Hippocampal formation (tissue), 2 donors: Measurements from ENCODE around the gene MROH7.

Experiments used
- DNase-seq, 2 donors: peaks; one replicate each; lab custom pipeline; 2025; lab: John Stamatoyannopoulos, UW

The MROH7 gene

DNA sequence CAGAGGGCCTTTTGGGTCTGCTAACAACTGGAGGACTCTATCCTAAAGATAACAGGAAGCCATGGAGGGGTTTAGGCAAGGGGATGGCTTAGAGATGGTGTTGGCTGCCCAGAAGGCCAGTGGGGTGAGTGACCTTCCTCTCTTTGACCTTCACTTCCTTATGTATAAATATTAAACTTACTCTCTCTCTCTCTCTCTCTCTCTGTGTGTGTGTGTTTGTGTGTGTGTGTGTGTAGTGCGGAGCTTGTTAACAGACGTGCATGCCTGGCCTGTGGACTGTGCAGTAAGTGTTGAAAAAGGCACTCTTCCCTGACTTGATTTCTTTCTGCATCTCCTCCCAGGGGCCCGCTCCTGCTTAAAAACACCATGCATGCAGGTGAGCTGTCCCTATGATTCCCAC lies 10.0 kb downstream of the MROH7 start:
- DNase-seq = no peak

DNA sequence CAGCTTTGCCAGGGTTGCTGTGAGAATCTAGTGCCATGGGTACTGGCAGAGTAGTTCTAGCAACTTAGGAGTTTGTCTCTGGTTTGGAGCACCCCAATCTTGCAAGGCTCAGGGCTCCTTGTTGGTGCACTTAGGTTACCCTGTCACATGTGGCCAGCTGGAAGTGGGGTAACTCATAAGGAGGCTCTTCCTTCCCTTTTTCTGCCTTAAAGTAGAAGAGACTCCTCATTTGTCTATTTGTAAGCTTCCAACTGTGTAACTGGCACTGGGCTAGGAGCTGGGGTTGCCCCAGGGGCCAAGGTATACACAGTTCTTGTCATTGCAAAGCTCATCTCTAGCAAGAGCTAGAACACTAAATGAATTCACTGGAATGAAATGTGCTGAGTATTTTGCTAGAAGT lies 10.6 kb downstream of the MROH7 start:
- DNase-seq = no peak

- no peak for DNase-seq
These were observed 11.4 kb downstream of the MROH7 start for GRCh38 chr1:54653036-54653435.

DNA sequence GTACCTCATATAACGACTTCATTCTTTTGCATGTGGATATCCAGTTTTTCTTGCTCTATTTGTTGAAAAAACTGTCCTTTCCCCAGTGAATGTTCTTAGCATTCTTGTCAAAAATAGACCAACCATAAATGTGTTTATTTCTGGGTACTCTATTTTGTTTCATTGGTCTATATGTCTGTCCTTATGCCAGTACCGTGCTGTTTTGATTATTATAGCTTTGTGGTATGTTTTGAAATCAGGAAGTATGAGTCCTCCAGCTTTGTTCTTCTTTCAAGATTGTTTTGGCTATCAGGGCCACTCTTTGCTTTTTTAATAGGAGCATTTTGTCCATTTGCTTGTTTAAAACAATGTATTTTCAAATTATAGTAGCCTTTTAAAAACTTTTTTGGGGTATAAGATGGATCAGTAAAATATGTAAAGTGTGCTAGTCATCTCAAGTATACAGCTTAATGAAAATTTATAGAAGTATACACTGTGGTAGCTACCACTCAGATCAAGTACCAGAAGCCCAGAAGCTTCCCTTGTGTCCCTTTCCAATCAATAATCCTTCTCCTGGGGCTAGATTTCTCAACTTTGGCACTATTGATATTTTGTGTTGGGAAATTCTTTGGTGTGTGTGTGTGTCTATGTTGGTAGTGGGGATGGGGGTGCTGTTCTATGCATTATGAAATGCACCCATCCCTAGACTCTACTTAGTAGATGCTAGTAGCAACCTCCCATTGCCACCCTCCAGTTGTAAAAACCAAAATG lies 16.8 kb downstream of the MROH7 start:
- DNase-seq = no peak

DNA sequence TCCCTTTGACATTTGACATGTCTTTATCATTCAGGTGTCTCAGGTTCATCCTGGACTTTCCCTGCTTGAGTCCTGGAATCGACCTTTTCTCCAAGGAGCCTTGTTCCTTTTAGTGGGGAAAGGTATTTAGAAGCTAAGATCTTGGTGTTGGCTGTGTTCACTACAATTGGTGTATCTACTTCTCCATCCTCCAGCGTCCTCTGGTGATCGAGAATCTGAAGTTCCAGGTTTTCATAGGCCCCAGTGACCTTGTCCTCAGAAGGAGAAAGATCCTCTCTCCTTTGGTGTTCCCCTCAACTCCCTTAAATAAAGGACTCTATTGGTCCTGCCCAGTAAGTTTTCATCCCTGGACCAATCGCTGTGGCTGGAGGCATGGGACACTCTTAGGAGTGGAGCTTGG lies 22.1 kb downstream of the MROH7 start:
- no peak for DNase-seq

GRCh38 chr1:54664364-54664763 lies 22.8 kb downstream of the MROH7 start:
- no peak for DNase-seq

DNA sequence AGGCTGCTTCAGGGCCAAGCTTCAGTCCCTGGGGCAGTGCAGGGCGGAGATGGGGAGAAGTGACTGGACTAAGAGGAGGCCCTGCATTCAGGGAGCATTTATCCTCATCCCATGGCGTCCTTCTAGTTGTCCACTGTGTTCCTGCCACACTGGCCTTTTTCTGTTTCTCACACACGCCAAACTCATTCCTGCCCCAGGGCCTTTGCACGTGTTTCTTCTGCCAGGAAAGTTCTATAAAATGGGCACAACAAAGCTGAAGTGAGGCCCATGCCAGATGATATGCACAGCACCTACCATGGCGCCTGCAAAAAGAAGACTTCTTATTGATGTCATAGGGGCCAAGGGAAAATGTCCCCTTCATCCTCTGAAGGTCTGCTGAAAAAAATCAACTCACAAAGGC lies 24.3 kb downstream of the MROH7 start:
- DNase-seq = no peak

DNA sequence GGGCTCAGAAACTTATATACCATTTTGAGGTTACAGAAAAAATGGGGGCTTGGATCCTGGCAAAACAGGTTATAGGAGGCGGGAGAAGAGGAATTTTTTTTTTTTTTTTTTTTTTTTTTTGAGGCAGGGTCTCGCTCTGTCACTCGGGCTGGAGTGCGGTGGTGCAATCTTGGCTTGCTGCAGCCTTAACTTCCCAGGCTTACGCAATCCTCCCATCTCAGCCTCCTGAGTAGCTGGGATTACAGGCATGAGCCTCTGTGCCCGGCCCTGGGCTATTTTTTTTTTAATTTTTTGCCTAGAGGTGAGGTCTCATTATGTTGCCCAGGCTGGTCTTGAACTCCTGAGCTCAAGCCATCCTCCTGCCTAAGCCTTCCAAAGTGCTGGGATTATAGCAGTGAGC lies 24.7 kb downstream of the MROH7 start:
- DNase-seq = no peak

- DNase-seq = no peak
These were observed 26.2 kb downstream of the MROH7 start for GRCh38 chr1:54667797-54668196.

GRCh38 chr1:54668567-54668966 lies 27.0 kb downstream of the MROH7 start:
- no peak for DNase-seq

- no peak for DNase-seq
These were observed 30.5 kb downstream of the MROH7 start for GRCh38 chr1:54671985-54672608.

DNA sequence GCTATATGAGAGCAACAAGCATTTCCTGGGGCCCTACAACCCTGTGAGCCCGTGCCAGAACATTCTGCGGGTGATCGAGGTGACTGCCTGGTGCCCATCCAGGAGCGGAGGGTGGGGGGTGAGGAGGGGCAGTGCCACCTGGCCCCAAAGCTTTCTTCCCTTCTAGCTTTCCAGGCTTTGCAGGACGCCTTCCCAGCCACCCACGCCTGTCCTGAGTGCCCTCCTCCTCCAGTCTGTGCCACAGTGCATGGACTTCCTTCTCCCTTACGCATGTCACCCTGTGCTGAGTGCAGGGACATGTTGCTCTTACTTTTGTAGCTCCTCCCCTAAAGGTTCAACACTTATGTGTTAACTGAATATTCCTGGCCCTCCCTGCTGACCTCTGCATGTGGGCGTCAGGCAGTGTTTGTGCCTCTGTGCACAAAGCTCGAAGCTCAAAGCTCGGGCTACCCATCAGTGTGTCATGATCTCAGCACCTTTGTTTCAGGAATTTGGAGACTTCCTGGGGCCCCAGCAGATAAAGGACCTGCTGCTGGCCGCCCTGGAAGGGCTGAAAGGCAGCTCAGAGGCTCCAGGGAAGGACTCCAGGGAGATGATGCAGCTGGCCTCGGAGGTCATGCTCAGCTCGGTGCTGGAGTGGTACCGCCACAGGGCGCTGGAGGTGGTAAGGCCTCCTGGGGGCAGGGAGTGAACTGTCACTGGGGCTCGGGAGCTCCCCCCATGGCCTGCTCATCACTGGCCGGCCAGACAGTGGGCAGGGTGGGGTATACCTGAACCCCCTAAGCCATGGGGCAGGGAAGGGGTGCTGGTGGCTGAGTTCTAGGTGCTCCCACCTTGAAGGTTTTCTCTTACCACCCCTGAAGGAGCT lies 37.4 kb downstream of the MROH7 start:
- DNase-seq = no peak

DNA sequence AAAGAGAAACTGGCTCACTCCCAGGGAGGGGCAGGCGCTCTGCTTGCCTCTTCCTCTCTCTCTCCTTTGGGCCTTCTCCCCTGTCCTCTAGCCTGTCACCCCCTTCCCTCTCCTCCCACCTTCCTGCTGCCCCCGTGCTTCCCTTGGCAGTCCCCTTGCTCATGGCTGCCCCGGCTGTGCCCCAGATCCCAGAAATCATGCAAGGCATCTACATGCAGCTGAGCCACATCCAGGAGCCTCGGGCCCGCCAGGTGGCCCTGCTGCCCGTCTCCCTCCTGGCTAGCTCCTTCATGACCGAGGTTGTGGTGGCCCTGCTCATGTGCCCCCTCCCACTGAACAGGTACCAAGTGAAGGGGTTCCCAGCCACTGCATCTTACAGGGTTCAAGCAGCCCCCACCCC lies 38.1 kb downstream of the MROH7 start:
- DNase-seq = no peak

DNA sequence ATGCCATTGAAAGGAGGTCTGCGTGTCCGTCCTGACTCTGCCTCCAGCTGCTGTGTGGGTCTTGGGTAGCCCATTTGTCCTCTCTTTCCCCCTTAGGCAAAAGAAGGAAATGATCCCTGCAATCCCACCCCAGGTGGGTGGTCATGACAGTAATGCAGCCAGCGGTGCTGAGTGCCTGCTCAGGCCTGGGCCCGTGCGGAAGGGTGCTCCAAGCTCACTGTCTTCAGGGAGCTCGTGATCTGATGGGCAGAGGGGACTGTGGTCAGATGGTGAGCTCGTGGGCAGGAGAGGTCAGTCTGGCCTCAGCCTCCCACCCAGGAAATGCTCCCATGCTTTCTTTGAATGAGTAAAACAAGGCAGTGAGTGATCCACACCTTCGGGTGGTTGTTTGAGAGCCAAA lies 38.8 kb downstream of the MROH7 start:
- no peak for DNase-seq

DNA sequence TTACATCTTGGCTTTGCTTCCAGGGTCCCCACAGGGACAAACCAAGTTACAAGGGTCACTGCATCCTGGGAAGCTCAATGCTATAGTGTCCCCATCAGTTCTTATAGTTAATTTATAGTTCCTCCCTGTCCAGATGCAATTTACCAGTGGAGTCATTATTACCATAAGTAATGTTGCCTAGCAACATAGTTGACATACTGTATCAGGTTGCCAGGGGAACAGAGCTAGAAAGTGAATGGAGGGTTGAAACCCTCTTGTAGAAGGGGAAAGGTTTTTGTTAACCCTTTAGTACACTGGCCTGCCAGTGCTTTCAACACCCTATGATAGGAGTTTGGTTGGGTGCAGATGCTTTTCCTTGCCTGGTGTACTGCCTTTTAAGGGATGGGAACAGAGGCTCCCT lies 39.8 kb downstream of the MROH7 start:
- no peak for DNase-seq

DNA sequence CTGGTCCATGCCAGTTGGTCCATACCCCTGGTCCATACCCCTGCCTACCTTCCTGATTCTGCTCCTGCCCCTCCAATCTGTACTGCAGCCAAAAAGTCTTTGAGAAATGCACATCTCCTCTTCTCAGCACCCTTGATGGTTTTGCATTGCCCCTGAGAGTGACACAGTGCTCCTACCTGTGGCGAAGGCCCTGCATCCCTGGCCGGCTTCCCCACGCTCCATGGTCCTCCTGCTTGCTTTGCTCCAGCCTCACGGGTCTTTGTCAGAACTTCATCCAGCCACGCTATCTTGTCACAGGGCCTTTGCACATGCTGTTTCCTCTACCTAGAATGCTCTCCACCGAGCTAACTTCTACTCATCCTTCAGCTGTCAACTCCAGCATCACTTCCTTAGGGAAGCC lies 41.9 kb downstream of the MROH7 start:
- DNase-seq = no peak

- no peak for DNase-seq
These were observed 43.8 kb downstream of the MROH7 start for GRCh38 chr1:54685335-54685905.

- DNase-seq = no peak
These were observed 44.6 kb downstream of the MROH7 start for GRCh38 chr1:54686155-54686554.

DNA sequence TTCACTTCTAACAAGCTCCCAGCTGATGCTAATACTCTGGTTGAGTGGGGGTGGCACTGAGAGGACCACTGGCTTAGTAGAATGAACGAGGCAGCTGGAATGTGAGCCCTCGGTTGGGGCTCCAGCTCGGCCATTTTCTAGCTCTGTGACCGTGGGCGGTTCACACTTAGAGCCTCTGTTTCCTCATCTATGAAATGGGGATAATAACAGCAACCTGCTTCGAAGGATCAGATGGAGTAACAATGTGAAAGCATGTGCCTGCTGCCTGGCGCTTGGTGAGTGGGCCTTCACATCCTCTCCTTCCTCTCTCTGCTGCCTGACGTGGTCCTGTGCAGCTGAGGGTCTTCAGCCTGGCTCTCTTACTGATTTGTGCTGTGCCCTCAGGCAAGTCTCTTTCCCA lies 53.2 kb downstream of the MROH7 start:
- DNase-seq = no peak

GRCh38 chr1:54695221-54695620 lies 53.6 kb downstream of the MROH7 start:
- DNase-seq = no peak

- DNase-seq = no peak
These were observed 54.2 kb downstream of the MROH7 start for GRCh38 chr1:54695764-54696163.

DNA sequence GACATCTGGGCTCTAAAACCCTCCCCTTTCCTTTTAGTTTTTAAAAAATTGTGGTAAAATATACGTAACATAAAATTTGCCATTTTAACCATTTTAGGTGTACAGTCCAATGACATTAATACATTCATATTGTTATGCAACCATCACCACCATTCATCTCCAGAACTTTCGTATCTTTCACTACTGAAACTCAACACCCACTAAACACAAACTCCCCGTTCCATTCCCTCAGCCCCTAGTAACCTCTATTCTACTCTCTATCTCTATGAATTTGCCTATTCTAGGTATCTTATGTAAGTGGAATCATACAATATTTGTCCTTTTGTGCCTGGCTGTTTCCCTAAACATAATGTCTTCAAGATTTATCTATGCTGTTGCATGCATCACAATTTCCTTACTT lies 54.7 kb downstream of the MROH7 start:
- no peak for DNase-seq

GRCh38 chr1:54697896-54698295 lies 56.3 kb downstream of the MROH7 start:
- no peak for DNase-seq
